H1 (cell line): ENCODE data around the gene UROC1. TPM values are rescaled to one million over a fixed set of nuclear protein-coding genes. Genes with fewer than 3 reads are reported as not detected.

Source experiments
- CTCF ChIA-PET: fragments of 300-600 bp; sonication (Branson Sonifier 250); formaldehyde crosslinking; loops from one replicate; lab custom pipeline; 2021; ENCODE audit not compliant: partially characterized antibody; lab: Charles Lee
- POLR2A ChIA-PET: fragments of 300-600 bp; sonication (Branson Sonifier 250); formaldehyde crosslinking; loops from one replicate; lab custom pipeline; 2021; ENCODE audit warnings: inconsistent platforms; ENCODE audit not compliant: partially characterized antibody; lab: Charles Lee
- DNase-seq, 2 experiments: peaks; one replicate each; pipeline versions ENCODE4 v3.0.0 to v3.0.0-alpha.2; 2010 to 2022; ENCODE audit warnings: low spot score in 2 of 2, low read depth in 1 of 2, mixed read lengths in 1 of 2
- FAIRE-seq: peaks from 2 replicates; lab custom pipeline; 2011; peaks lifted over from hg19 to GRCh38; lab: Jason Lieb, UNC
- H2AFZ ChIP-seq: 2 replicates; pipeline ENCODE4 v1.8.1; 2012; ENCODE audit warnings: low read length, inconsistent platforms
- H2AK5ac ChIP-seq: 2 replicates; pipeline ENCODE4 v1.6.1; 2013; ENCODE audit warnings: low read depth, low read length
- H2BK120ac ChIP-seq: replicated peaks from 2 replicates; pipeline ENCODE3; 2013; ENCODE audit warnings: low read depth, low read length, inconsistent platforms
- H2BK12ac ChIP-seq: 2 replicates; pipeline ENCODE4 v1.6.1; 2013; ENCODE audit warnings: low read depth, low read length
- H2BK15ac ChIP-seq: 2 replicates; pipeline ENCODE4 v1.6.1; 2013; ENCODE audit warnings: low read length
- H2BK20ac ChIP-seq: 2 replicates; pipeline ENCODE4 v1.6.1; 2013; ENCODE audit warnings: low read length
- H2BK5ac ChIP-seq: 2 replicates; pipeline ENCODE4 v1.6.1; 2013; ENCODE audit warnings: low read depth, low read length
- H3K14ac ChIP-seq: 2 replicates; pipeline ENCODE4 v1.6.1; 2013; ENCODE audit warnings: inconsistent platforms; ENCODE audit not compliant: insufficient read length
- H3K18ac ChIP-seq: 2 replicates; pipeline ENCODE4 v1.6.1; 2013; ENCODE audit warnings: low read length; ENCODE audit errors: extremely low read depth
- H3K23ac ChIP-seq: 2 replicates; pipeline ENCODE4 v1.6.1; 2013; ENCODE audit warnings: inconsistent platforms; ENCODE audit not compliant: insufficient read length
- H3K23me2 ChIP-seq: 2 replicates; pipeline ENCODE4 v1.6.1; 2013; ENCODE audit warnings: low read depth, low read length
- H3K27ac ChIP-seq: 2 replicates; pipeline ENCODE4 v1.6.1; 2011; ENCODE audit warnings: low read depth, low read length, inconsistent platforms
- H3K27me3 ChIP-seq, 4 experiments: replicated peaks in 1 of 4; 1 replicate in 1 of 4; 2 replicates in 3 of 4; pipeline versions ENCODE4 v1.6.1 to v1.8.1; 2011 to 2013; ENCODE audit warnings: low read length in 3 of 4, mild to moderate bottlenecking in 3 of 4, inconsistent platforms in 2 of 4, mixed read lengths in 2 of 4, moderate library complexity in 1 of 4; ENCODE audit not compliant: control insufficient read depth in 3 of 4, insufficient read depth in 3 of 4; ENCODE audit errors: extremely low read depth in 1 of 4
- H3K36me3 ChIP-seq, 4 experiments: 2 replicates each; pipeline versions ENCODE4 v1.6.1 to v1.8.1; 2011 to 2013; ENCODE audit warnings: mild to moderate bottlenecking in 4 of 4, low read length in 3 of 4, moderate library complexity in 2 of 4, control low read depth in 1 of 4, inconsistent platforms in 1 of 4; ENCODE audit not compliant: insufficient read depth in 4 of 4, control insufficient read depth in 2 of 4
- H3K4ac ChIP-seq: replicated peaks from 2 replicates; pipeline ENCODE3; 2013; ENCODE audit warnings: low read length, low read depth, mixed read lengths, inconsistent platforms; ENCODE audit not compliant: insufficient read length
- H3K4me1 ChIP-seq, 4 experiments: replicated peaks in 1 of 4; 1 replicate in 1 of 4; 2 replicates in 3 of 4; pipeline versions ENCODE4 v1.6.1 to v1.8.1; 2011 to 2013; ENCODE audit warnings: low read length in 3 of 4, inconsistent platforms in 2 of 4, mixed read lengths in 1 of 4; ENCODE audit not compliant: insufficient read depth in 4 of 4, control insufficient read depth in 3 of 4
- H3K4me2 ChIP-seq, 2 experiments: 2 replicates each; pipeline versions ENCODE4 v1.6.1 to v1.8.1; 2011 to 2013; ENCODE audit warnings: low read depth in 2 of 2, low read length in 2 of 2, control low read depth in 1 of 2, inconsistent platforms in 1 of 2, mild to moderate bottlenecking in 1 of 2; ENCODE audit not compliant: insufficient read depth in 1 of 2
- H3K4me3 ChIP-seq, 4 experiments: fragments of 200-600, 300-600 bp in 1 of 4; sonication (generic), shearing (Covaris generic), sonication (Bioruptor Twin) in 1 of 4; 2 replicates each; pipeline versions ENCODE4 v1.5.1 to v1.8.1; 2011 to 2016; ENCODE audit warnings: low read length in 4 of 4, low read depth in 3 of 4, control low read depth in 2 of 4, inconsistent platforms in 2 of 4, mild to moderate bottlenecking in 2 of 4, mixed read lengths in 1 of 4, moderate library complexity in 1 of 4; ENCODE audit not compliant: insufficient read depth in 2 of 4; ENCODE audit errors: extremely low read depth in 1 of 4
- H3K56ac ChIP-seq: replicated peaks from 2 replicates; pipeline ENCODE3; 2013; ENCODE audit warnings: low read depth, mild to moderate bottlenecking, mixed read lengths, low read length, inconsistent platforms; ENCODE audit not compliant: insufficient read length
- H3K79me1 ChIP-seq: 2 replicates; pipeline ENCODE4 v1.6.1; 2013; ENCODE audit warnings: low read depth, low read length, control low read depth
- H3K79me2 ChIP-seq, 2 experiments: 2 replicates each; pipeline versions ENCODE4 v1.6.1 to v1.8.1; 2012 to 2013; ENCODE audit warnings: low read length in 2 of 2, mild to moderate bottlenecking in 2 of 2, inconsistent platforms in 1 of 2; ENCODE audit not compliant: insufficient read depth in 2 of 2, control insufficient read depth in 1 of 2
- H3K9ac ChIP-seq, 4 experiments: replicated peaks in 1 of 4; 1 replicate in 1 of 4; 2 replicates in 3 of 4; pipeline versions ENCODE4 v1.6.1 to v1.8.1; 2011 to 2013; ENCODE audit warnings: low read depth in 3 of 4, low read length in 3 of 4, control low read depth in 2 of 4, mild to moderate bottlenecking in 2 of 4, moderate library complexity in 2 of 4, inconsistent platforms in 1 of 4; ENCODE audit errors: extremely low read depth in 1 of 4
- H3K9me3 ChIP-seq, 2 experiments: 2 replicates each; pipeline versions ENCODE4 v1.6.1 to v1.8.1; 2012 to 2013; ENCODE audit warnings: mild to moderate bottlenecking in 2 of 2, moderate library complexity in 2 of 2, control low read depth in 1 of 2, inconsistent platforms in 1 of 2, low read depth in 1 of 2, low read length in 1 of 2, mixed read lengths in 1 of 2; ENCODE audit not compliant: insufficient read depth in 2 of 2
- H4K20me1 ChIP-seq, 2 experiments: replicated peaks in 1 of 2; 2 replicates each; pipeline versions ENCODE3 to v1.8.1; 2011 to 2013; ENCODE audit warnings: inconsistent platforms in 2 of 2, low read length in 2 of 2, mild to moderate bottlenecking in 1 of 2; ENCODE audit not compliant: insufficient read depth in 2 of 2, control insufficient read depth in 1 of 2
- H4K5ac ChIP-seq: 2 replicates; pipeline ENCODE4 v1.6.1; 2013; ENCODE audit warnings: low read length, low read depth, mixed read lengths, inconsistent platforms; ENCODE audit not compliant: insufficient read length
- H4K8ac ChIP-seq: 2 replicates; pipeline ENCODE4 v1.8.0; 2013; ENCODE audit warnings: mild to moderate bottlenecking, moderate library complexity, low read length, inconsistent platforms; ENCODE audit not compliant: insufficient read depth; ENCODE audit errors: extremely low read depth
- H4K91ac ChIP-seq: replicated peaks from 2 replicates; pipeline ENCODE3; 2013; ENCODE audit warnings: low read length, mixed read lengths, inconsistent platforms; ENCODE audit not compliant: insufficient read length
- ATF2 ChIP-seq: IDR thresholded peaks from 2 replicates; pipeline ENCODE4 v1.6.1; 2012; ENCODE audit warnings: low read length, inconsistent platforms
- KDM4A ChIP-seq: IDR thresholded peaks from one replicate; pipeline ENCODE4 v1.7.1; 2012; ENCODE audit warnings: low read depth, mild to moderate bottlenecking, moderate library complexity, low read length, inconsistent platforms; ENCODE audit not compliant: severe bottlenecking
- POLR2A ChIP-seq, 2 experiments: IDR thresholded peaks; 1 replicate in 1 of 2; 2 replicates in 1 of 2; pipeline ENCODE4 v1.6.1; 2011; ENCODE audit warnings: low read depth in 2 of 2, low read length in 2 of 2, mild to moderate bottlenecking in 2 of 2; ENCODE audit errors: control extremely low read depth in 1 of 2
- RNF2 ChIP-seq: fragments of 200-900, 300-1000 bp; sonication (generic); IDR thresholded peaks from 2 replicates; pipeline ENCODE4 v1.7.1; 2016; ENCODE audit warnings: borderline replicate concordance, low read depth, mild to moderate bottlenecking, antibody characterized with exemption, low read length; ENCODE audit not compliant: poor library complexity, severe bottlenecking; ENCODE audit errors: missing control alignments
- WGBS, 2 experiments: shearing (Covaris generic) in 1 of 2; methylation state at CpG; one replicate each; pipeline versions ENCODE4 v1.1.6 to v1.1.7; 2013 to 2015; ENCODE audit warnings: low lambda C conversion rate in 2 of 2, mixed read lengths in 2 of 2, inconsistent platforms in 1 of 2, low coverage in 1 of 2, missing lambda C conversion rate in 1 of 2; ENCODE audit not compliant: insufficient replicate concordance in 2 of 2, insufficient coverage in 1 of 2, insufficient read length in 1 of 2; ENCODE audit errors: extremely low coverage in 1 of 2, missing lambda C conversion rate in 1 of 2; 5-methylcytosine and 5-hydroxymethylcytosine counted together
- polyA plus RNA-seq, 7 experiments: library from polyadenylated mRNA; depleted of rRNA in 3 of 7; stranded (reverse) in 5 of 7; unstranded in 2 of 7; fragments of >200 nt in 5 of 7; fragments of 200-250 nt in 2 of 7; gene quantifications; 1 replicate in 5 of 7; 2 replicates in 1 of 7; 4 replicates in 1 of 7; pipeline versions ENCODE4 v1.2.1 to v1.2.3, GENCODE V29; 2011 to 2013; ENCODE audit warnings: missing spikeins in 2 of 7, mixed read lengths in 2 of 7
- total RNA-seq: library from RNA; stranded (reverse); fragmentation: NEBNext Ultra II Directional; extraction: Animal tissue kit (Norgen Biotek cat#: 25700); gene quantifications from 2 replicates; pipeline ENCODE4 v1.2.1, GENCODE V29; 2021

UROC1 gene
- total and polyA plus RNA-seq, 2 of the 8 experiments (the other 6 are each of a cell fraction or from before 2014, with no cell fraction given): 0.03 TPM; not detected in 1

- Histone ChIP-seq H2BK15ac (no peak overlapping the region; the same call in 1 of the 2 replicates), H2AFZ (no peak overlapping the region), H4K5ac (no peak overlapping the region), H3K56ac (no peak overlapping the region), H2BK120ac (no peak overlapping the region), H4K91ac (no peak overlapping the region), H3K9me3 (no peaks in the 10 kb centered on the region), H3K36me3 (no peaks in the 10 kb centered on the region; a peak in 1 of 8 replicates), H3K18ac (no peak overlapping the region; the same call in 1 of the 2 replicates), H3K79me2 (no peaks in the 10 kb centered on the region), H3K9ac (no peak overlapping the region), H3K14ac (no peak overlapping the region), H3K4ac (no peak overlapping the region), H2BK5ac (no peak overlapping the region), H3K27ac (no peak overlapping the region; the same call in 1 of the 2 replicates), H2BK20ac (no peak overlapping the region), H4K8ac (no peak overlapping the region), H3K4me2 (no peak overlapping the region), H3K79me1 (no peaks in the 10 kb centered on the region), H3K23ac (no peak overlapping the region), H3K4me3 (no peak overlapping the region), H2AK5ac (no peak overlapping the region), H3K23me2 (peaks cover 9% of the 10 kb centered on the region; the same call in 1 of the 2 replicates), H2BK12ac (peak overlapping the region; percentile 11; the same call in 1 of the 2 replicates), H4K20me1 (peaks cover 0 to 5% of the 10 kb centered on the region in 2 experiments), H3K4me1 (peaks cover 0 to 3% (median 1%) of the 10 kb centered on the region in 4 experiments; a peak in 4 of 7 replicates), H3K27me3 (peaks cover 0 to 5% (median 2%) of the 10 kb centered on the region in 4 experiments; a peak in 1 of 7 replicates)
- DNase-seq (no peak), FAIRE-seq (no peak)
- CTCF ChIA-PET: interaction anchor here (0.6 to 2.5 kb wide), 5 partner anchors 9 to 410 kb away, joined by 3 to 7 read pairs (median 5); no protein-coding TSS in a partner anchor
- 91% methylated on average over 2 of the region's 2 CpGs; no CpG with 5 or more reads in 1 of the 2 experiments for WGBS, 2 experiments
- POLR2A ChIA-PET: interaction anchor here (1.0 to 1.7 kb wide), 2 partner anchors 10 to 27 kb away, joined by 3 to 5 read pairs; no protein-coding TSS in a partner anchor
- TF ChIP-seq POLR2A (IDR thresholded peaks at IDR 0.05; ENCODE audit: control extremely low read depth in 1 of 2, low read depth in 2 of 2, low read length in 2 of 2) (no peak), RNF2 (no peak), ATF2 (no peak), KDM4A (no peak)
Measured at GRCh38 chr3:126543457-126544061, 26.0 kb upstream of the UROC1 start.
